ENCODE measurements around the gene CEP112.

DNA sequence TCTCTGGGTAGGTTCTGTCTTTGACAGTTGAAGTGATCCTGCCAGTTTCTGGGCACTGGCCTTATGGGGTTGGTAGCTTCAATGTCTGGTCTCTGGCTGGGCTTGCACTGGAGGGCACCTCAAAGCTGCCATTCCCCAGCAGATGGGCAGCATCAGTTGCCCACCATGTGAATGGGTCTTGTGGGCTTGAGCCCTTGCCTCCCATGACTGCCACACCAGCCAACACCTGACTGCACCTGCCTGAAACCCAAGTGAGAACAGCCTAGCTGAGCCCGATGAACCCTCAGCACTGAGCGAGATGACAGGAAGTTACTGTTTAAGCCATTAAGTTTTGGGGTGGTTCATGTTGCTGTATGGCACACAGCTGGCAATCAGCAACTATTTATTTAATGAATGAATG is 561.4 kb downstream of the CEP112 start:
- TF ChIP-seq, protein P1, sequence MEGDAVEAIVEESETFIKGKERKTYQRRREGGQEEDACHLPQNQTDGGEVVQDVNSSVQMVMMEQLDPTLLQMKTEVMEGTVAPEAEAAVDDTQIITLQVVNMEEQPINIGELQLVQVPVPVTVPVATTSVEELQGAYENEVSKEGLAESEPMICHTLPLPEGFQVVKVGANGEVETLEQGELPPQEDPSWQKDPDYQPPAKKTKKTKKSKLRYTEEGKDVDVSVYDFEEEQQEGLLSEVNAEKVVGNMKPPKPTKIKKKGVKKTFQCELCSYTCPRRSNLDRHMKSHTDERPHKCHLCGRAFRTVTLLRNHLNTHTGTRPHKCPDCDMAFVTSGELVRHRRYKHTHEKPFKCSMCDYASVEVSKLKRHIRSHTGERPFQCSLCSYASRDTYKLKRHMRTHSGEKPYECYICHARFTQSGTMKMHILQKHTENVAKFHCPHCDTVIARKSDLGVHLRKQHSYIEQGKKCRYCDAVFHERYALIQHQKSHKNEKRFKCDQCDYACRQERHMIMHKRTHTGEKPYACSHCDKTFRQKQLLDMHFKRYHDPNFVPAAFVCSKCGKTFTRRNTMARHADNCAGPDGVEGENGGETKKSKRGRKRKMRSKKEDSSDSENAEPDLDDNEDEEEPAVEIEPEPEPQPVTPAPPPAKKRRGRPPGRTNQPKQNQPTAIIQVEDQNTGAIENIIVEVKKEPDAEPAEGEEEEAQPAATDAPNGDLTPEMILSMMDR (IDR thresholded peaks at IDR 0.05) = no peak
- no peak for TF ChIP-seq ZFX (IDR thresholded peaks at IDR 0.05; ENCODE audit: borderline replicate concordance)
